Effector memory CD4-positive, alpha-beta T cell (primary cell): ENCODE measurements around the gene DBX1.

ENCODE experiments used
- DNase-seq, 3 donors: peaks; one replicate each; pipeline ENCODE4 v3.0.0-alpha.2; 2020
- H3K27ac ChIP-seq: 2 replicates; pipeline ENCODE4 v1.7.0; 2013; ENCODE audit warnings: mild to moderate bottlenecking, low read length, moderate library complexity; ENCODE audit not compliant: insufficient read depth, poor library complexity, severe bottlenecking
- H3K27me3 ChIP-seq: replicated peaks from 2 replicates; pipeline ENCODE4 v1.7.0; 2013; ENCODE audit warnings: mild to moderate bottlenecking, low read length; ENCODE audit not compliant: insufficient read depth, control insufficient read depth, poor library complexity, severe bottlenecking
- H3K36me3 ChIP-seq: 2 replicates; pipeline ENCODE4 v1.7.0; 2013; ENCODE audit warnings: mild to moderate bottlenecking, low read length, moderate library complexity; ENCODE audit not compliant: control insufficient read depth, insufficient read depth
- H3K4me1 ChIP-seq: 2 replicates; pipeline ENCODE4 v1.7.0; 2013; ENCODE audit warnings: low read length, mild to moderate bottlenecking; ENCODE audit not compliant: control insufficient read depth, insufficient read depth, poor library complexity, severe bottlenecking
- H3K4me3 ChIP-seq: 2 replicates; pipeline ENCODE4 v1.7.0; 2013; ENCODE audit warnings: low read length, low read depth, mild to moderate bottlenecking; ENCODE audit not compliant: insufficient read depth, poor library complexity, severe bottlenecking
- H3K9me3 ChIP-seq: 2 replicates; pipeline ENCODE4 v1.7.0; 2013; ENCODE audit warnings: mild to moderate bottlenecking, low read length, moderate library complexity; ENCODE audit not compliant: control insufficient read depth

The DBX1 gene

GRCh38 chr11:20194470-20194869 lies 34.2 kb upstream of the DBX1 start:
- H3K4me3 ChIP-seq, result no peak overlapping the region
- H3K9me3 ChIP-seq, result no peaks in the 10 kb centered on the region
- H3K27me3 ChIP-seq, result no peaks in the 10 kb centered on the region
- H3K36me3 ChIP-seq, result no peaks in the 10 kb centered on the region
- no peak for DNase-seq
- H3K27ac ChIP-seq, result no peak overlapping the region
- no peaks in the 10 kb centered on the region for H3K4me1 ChIP-seq

- DNase-seq, result no peak
- no peaks in the 10 kb centered on the region for H3K27me3 ChIP-seq
- H3K27ac ChIP-seq, result no peak overlapping the region
- H3K4me1 ChIP-seq, result no peaks in the 10 kb centered on the region
- H3K4me3 ChIP-seq, result no peak overlapping the region
- no peaks in the 10 kb centered on the region for H3K36me3 ChIP-seq
- no peaks in the 10 kb centered on the region for H3K9me3 ChIP-seq
Measured at GRCh38 chr11:20193307-20193706, 33.0 kb upstream of the DBX1 start.

GRCh38 chr11:20192641-20193040 lies 32.4 kb upstream of the DBX1 start:
- Histone ChIP-seq H3K27me3 (no peaks in the 10 kb centered on the region), H3K4me3 (no peak overlapping the region), H3K36me3 (no peaks in the 10 kb centered on the region), H3K27ac (no peak overlapping the region), H3K4me1 (no peaks in the 10 kb centered on the region), H3K9me3 (no peaks in the 10 kb centered on the region)
- no peak for DNase-seq

- no peak overlapping the region for H3K4me3 ChIP-seq
- H3K27ac ChIP-seq, result no peak overlapping the region
- H3K36me3 ChIP-seq, result no peaks in the 10 kb centered on the region
- no peaks in the 10 kb centered on the region for H3K4me1 ChIP-seq
- DNase-seq, result no peak
- no peaks in the 10 kb centered on the region for H3K27me3 ChIP-seq
- H3K9me3 ChIP-seq, result no peaks in the 10 kb centered on the region
Measured at GRCh38 chr11:20192151-20192550, 31.9 kb upstream of the DBX1 start.

GRCh38 chr11:20178976-20179375 lies 18.7 kb upstream of the DBX1 start:
- no peak for DNase-seq
- H3K27ac ChIP-seq, result no peak overlapping the region
- no peaks in the 10 kb centered on the region for H3K36me3 ChIP-seq
- H3K4me3 ChIP-seq, result no peak overlapping the region
- no peaks in the 10 kb centered on the region for H3K27me3 ChIP-seq
- H3K4me1 ChIP-seq, result no peaks in the 10 kb centered on the region
- no peaks in the 10 kb centered on the region for H3K9me3 ChIP-seq

GRCh38 chr11:20177136-20177535 lies 16.9 kb upstream of the DBX1 start:
- no peaks in the 10 kb centered on the region for H3K4me1 ChIP-seq
- H3K27me3 ChIP-seq, result no peaks in the 10 kb centered on the region
- DNase-seq, result no peak
- H3K4me3 ChIP-seq, result no peak overlapping the region
- no peaks in the 10 kb centered on the region for H3K36me3 ChIP-seq
- H3K9me3 ChIP-seq, result no peaks in the 10 kb centered on the region
- no peak overlapping the region for H3K27ac ChIP-seq

- H3K4me1 ChIP-seq, result no peaks in the 10 kb centered on the region
- no peaks in the 10 kb centered on the region for H3K9me3 ChIP-seq
- H3K36me3 ChIP-seq, result no peaks in the 10 kb centered on the region
- no peak for DNase-seq
- H3K4me3 ChIP-seq, result no peak overlapping the region
- H3K27ac ChIP-seq, result no peak overlapping the region
- no peaks in the 10 kb centered on the region for H3K27me3 ChIP-seq
Measured at GRCh38 chr11:20172721-20173447, 12.6 kb upstream of the DBX1 start.

- Histone ChIP-seq H3K36me3 (no peaks in the 10 kb centered on the region), H3K27ac (no peak overlapping the region), H3K9me3 (no peaks in the 10 kb centered on the region), H3K4me1 (peaks cover 5% of the 10 kb centered on the region), H3K27me3 (peaks cover 59% of the 10 kb centered on the region), H3K4me3 (no peak overlapping the region)
- no peak for DNase-seq
Measured at GRCh38 chr11:20163783-20164481, 3.7 kb upstream of the DBX1 start.

- Histone ChIP-seq H3K27ac (no peak overlapping the region), H3K36me3 (no peaks in the 10 kb centered on the region), H3K27me3 (peaks cover 68% of the 10 kb centered on the region), H3K4me3 (peak overlapping the region; percentile 27), H3K4me1 (peaks cover 5% of the 10 kb centered on the region), H3K9me3 (no peaks in the 10 kb centered on the region)
- no peak for DNase-seq
Measured at GRCh38 chr11:20162824-20163782, 2.8 kb upstream of the DBX1 start.
